ENCODE data around the gene POLA2. TPM values are rescaled to one million over a fixed set of nuclear protein-coding genes. Genes with fewer than 3 reads are reported as not detected.
"Not testable (repeated sequence)": the region's sequence is repeated elsewhere in the genome, so short reads cannot be mapped to it uniquely, and the experiment has no call there.

POLA2 gene
- total RNA-seq, 1 donor from 2014 or later = 3.2 TPM

DNA sequence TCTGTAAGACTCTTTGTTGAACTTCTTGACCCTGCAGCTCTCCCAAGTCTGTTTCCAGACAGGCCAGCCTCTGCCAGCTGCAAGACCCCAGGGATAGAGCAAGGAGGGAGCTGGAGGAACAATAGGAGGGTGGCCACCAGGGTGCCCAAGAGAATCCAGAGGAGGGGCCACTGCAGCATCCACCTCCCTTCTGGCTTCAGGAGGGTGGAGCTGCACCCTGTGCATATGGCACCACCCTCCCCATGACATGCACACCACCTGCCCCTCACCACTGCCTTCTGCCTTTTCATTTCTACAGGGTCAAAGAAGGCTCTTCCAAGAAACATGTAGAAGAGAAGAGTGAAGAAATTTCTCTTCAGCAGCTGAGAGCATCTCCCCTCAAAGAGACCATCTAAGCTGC lies 20.1 kb upstream of the POLA2 start:
- no peak for DNase-seq (ENCODE audit: low read depth)

GRCh38 chr11:65242389-65242788 lies 19.4 kb upstream of the POLA2 start:
- DNase-seq (ENCODE audit: low read depth) = no peak

GRCh38 chr11:65243797-65244196 lies 18.0 kb upstream of the POLA2 start:
- no peak for DNase-seq (ENCODE audit: low read depth)

DNA sequence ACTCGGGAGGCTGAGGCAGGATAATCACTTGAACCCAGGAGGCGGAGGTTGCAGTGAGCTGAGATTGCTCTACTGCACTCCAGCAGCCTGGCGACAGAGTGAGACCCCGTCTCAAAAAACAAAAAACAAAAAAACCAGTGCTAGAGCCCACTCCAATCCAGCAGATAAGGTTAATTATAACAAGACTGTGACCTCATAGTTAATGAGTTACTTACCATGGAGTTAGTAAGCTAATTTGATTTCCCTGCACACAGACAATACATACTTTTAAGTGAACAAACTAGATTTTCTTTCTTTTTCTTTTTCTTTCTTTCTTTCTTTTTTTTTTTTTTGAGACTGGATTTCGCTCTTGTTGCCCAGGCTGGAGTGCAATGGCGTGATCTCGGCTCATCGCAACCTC lies 16.7 kb upstream of the POLA2 start:
- DNase-seq (ENCODE audit: low read depth) = not testable (repeated sequence)

GRCh38 chr11:65246506-65246905 lies 15.3 kb upstream of the POLA2 start:
- DNase-seq (ENCODE audit: low read depth) = no peak

DNA sequence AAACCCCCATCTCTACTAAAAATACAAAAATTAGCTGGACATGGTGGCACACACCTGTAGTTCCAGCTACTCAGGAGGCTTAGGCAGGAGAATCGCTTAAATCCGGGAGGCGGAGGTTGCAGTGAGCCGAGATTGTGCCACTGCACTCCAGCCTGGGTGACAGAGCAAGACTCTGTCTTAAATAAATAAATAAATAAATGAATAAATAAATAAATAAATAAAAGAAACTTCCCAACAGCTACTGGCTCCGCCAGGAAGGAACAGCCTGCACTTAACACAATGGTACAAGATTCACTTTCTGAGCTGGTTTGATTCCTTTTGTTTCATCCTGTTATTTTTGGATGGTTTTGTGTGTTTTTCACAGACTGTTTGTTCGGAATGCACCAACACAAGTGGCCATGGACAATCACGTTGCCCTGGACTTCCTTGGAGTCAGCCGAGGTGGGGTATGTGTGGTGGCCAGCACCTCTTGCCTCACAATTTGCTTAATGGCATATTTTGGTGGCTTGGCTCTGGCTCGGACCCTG lies 13.5 kb upstream of the POLA2 start:
- DNase-seq (ENCODE audit: low read depth) = not testable (repeated sequence)

DNA sequence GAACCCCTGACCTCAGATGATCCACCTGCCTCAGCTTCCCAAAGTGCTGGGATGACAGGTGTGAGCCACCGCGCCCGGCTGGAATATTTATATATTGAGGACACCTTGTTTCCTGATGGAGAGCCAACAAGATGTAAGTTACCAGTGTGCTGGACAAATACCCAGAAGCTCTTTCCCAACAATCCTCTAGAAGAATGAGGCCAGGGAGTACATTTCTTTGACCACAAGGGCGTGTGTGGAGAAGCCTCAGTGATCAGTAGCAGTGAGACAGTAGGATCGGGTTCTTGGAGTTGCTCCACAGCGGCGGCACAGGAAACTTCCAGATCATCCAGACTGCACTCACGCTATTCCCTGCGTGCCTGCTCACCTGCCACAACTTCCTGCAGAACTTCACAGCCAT lies 10.3 kb upstream of the POLA2 start:
- peak; percentile 3 for DNase-seq (ENCODE audit: low read depth)

- no peak for DNase-seq (ENCODE audit: low read depth)
These were observed 7.0 kb upstream of the POLA2 start for GRCh38 chr11:65254724-65255123.

- DNase-seq (ENCODE audit: low read depth) = no peak
These were observed 2.8 kb upstream of the POLA2 start for GRCh38 chr11:65258988-65259387.

DNA sequence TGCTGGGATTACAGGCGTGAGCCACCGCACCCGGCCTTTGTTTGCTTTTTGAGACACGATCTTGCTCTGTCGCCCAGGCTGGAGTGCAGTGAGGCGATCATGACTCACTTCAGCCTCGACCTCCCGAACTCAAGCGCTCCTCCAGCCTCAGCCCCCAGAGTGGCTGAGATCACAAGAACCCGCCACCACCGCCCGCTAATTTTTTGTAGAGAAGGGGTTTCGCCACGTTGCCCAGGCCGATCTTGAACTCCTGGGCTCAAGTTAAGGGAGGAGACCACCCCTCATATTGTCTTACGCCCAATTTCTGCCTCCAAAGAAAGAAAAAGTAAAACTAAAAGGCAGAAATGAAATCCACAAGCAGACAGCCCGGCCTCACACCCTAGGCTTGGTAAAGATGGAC lies 1.5 kb upstream of the POLA2 start:
- DNase-seq (ENCODE audit: low read depth) = no peak

- DNase-seq (ENCODE audit: low read depth) = no peak
These were observed 789 bp upstream of the POLA2 start for GRCh38 chr11:65260756-65261590.

- DNase-seq (ENCODE audit: low read depth) = no peak
These were observed 569 bp downstream of the POLA2 start for GRCh38 chr11:65262381-65262680.

DNA sequence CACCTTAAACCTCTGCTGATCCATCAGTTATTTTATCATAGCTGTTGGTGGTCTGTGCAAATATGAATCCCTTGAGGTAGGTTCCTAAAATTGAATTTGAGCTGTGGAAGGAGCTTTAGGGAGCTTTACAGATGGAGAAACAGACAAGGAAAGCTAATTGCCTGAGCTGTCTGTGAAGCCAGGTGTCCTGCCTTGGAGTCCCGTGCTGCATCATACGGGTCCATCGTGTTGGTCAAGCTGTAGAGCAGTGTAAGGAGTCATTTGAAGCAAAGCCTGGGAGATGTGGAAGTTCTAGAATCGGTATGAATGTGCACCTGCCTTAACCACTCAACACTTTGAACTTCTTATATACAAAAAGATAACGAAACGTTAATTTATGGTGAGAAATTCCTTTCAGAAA lies 1.0 kb downstream of the POLA2 start:
- no peak for DNase-seq (ENCODE audit: low read depth)

GRCh38 chr11:65264747-65265146 lies 3.0 kb downstream of the POLA2 start:
- DNase-seq (ENCODE audit: low read depth) = not testable (repeated sequence)

DNA sequence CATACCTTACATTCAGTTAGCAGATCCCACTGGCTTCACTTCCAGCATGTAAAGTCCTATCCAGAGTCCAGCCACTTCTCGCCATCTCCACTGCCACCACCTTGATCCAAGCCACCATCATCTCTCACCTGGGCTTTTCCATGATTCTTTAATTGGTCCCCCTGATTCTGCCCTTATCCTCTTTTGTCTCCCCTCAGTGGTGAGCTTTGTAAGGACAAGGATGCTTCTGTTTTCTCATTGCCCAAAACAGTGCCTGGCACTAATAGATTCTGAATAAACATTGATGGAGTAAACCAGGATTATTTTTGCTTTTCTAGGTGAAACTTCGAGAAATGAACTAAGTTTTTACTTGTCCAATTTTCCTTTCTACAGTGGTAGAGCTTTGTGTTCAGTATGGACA lies 4.4 kb downstream of the POLA2 start:
- DNase-seq (ENCODE audit: low read depth) = peak; percentile 24

DNA sequence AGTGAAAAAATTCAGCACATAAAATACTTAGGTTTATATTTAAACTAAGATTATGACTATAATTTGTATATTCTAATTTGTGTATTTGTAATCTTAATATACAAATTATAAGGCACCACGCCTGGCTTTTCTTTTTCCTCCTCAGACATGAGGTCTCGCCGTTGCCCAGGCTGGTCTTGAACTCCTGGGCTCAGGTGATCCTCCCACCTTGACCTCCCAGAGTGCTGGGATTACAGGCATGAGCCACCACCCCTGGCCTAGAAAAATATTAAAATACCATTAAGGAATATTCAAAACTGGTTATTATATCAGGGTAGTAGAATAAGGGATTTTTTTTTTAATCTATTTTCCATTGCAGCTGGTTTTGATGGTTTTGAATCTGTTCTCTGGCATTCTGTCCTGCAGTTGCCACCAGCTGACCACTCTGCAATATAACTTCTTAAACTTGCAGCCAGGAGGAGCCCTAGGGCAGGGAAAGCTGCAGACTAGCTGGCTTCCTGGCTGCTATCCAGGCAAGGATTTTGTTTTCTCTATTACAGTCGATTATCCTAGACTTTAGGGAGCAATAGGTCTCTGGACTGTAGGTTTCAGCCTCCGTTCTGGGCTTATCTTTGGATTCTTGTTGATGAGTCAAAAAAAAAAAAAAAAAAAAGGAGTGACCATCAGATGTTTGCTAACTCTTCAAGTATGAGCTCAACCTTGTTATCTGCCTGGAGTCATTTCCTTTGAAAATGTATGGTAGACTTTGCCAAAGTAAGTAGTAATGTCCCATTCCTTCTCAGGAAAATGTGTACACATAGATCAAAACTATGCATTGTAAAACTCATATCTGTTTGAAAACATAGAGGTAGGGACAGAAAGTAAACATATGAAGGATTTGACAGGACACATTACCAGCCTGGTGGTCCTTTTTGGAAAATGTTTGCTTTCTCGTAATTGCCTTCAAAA lies 13.2 kb downstream of the POLA2 start:
- peak; percentile 91 for DNase-seq (ENCODE audit: low read depth)

- no peak for DNase-seq (ENCODE audit: low read depth)
These were observed 14.1 kb downstream of the POLA2 start for GRCh38 chr11:65275906-65276305.

DNA sequence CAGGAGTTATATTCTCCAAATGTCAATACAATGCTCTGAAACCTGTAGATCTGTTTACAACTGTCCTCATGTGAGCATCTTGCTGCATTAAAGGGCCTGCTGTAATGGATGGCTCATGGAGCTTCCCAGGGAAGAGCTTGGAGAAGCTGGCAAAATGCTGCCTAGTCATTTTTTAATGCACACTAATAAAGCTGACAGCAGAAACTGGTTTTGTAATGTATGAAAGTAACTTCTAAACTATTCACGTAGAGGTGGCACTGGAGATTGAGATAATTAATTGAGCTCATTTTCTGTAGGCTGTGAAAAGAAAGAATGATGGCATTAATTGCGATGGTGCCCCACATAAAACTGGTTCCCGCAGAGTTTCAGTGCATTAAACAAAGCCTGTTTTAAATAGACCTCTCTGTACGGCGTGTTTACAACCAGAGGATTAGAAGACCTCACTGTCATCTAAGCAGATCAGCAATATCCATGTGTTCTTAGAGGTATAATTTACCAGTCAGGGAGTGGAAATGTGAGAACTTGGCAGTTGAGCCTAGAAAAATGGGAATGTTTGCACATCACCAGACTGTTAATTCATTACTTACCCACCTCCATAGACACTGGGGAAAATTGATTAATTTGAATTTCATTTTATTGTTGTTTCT lies 16.0 kb downstream of the POLA2 start:
- DNase-seq (ENCODE audit: low read depth) = no peak

GRCh38 chr11:65278356-65278755 lies 16.6 kb downstream of the POLA2 start:
- DNase-seq (ENCODE audit: low read depth) = no peak

- DNase-seq (ENCODE audit: low read depth) = no peak
These were observed 17.5 kb downstream of the POLA2 start for GRCh38 chr11:65279279-65279678.

DNA sequence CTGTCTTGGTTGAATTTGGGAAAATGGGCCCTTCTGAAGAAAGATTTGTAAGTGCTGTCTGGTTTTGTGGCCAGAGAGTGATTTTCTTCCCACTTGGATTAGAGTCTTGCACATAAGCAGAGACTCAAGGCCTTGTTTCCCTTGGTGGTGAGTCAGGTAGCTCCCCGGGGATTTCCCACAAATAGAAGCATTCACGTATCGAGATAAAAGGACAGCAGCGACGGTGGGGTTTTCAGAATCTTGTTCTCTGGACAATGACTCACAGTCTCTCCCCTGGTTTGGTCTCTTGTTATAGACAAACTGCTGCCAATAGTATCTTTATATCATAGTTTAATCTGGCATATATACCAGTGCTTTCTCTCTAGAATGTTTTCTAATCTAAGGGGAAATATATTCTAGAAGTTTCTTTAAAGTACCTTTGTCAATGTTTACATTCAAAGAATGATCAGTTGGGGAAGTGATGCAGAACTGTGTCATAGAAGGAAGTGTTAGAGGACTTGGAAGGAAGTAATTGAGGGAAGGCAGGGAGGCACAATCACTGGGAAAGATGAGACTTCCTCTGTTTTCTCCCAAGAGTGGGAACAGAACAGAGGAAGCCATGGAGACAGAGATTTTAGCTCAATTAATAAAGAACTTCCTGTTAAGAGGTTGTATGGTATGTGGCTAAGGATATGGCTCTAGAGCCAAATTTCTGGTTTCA lies 18.1 kb downstream of the POLA2 start:
- peak; percentile 80 for DNase-seq (ENCODE audit: low read depth)

All from myocyte (in vitro differentiated cells).